ENCODE measurements around the gene ANTXR2. TPM values are rescaled to one million over a fixed set of nuclear protein-coding genes. Genes with fewer than 3 reads are reported as not detected.

The ANTXR2 gene
- total RNA-seq, 1 donor from 2014 or later, result 16.8 TPM

GRCh38 chr4:80096175-80096850 lies 23.3 kb upstream of the ANTXR2 start:
- Histone ChIP-seq H3K27ac (no peak overlapping the region), H3K4me1 (no peaks in the 10 kb centered on the region), H3K36me3 (no peaks in the 10 kb centered on the region), H3K9me3 (no peaks in the 10 kb centered on the region), H3K27me3 (no peaks in the 10 kb centered on the region), H3K4me3 (no peak overlapping the region)
- intact Hi-C loops (cut with DNase I), result no loop called here
- TF ChIP-seq CTCF (IDR thresholded peaks at IDR 0.05), result no peak
- DNase-seq (ENCODE audit: low spot score in 2 of 2), result no peak

- Histone ChIP-seq H3K27me3 (no peaks in the 10 kb centered on the region), H3K4me3 (no peak overlapping the region), H3K4me1 (no peaks in the 10 kb centered on the region), H3K9me3 (no peaks in the 10 kb centered on the region), H3K36me3 (no peaks in the 10 kb centered on the region), H3K27ac (no peak overlapping the region)
- TF ChIP-seq CTCF (IDR thresholded peaks at IDR 0.05), result no peak
- DNase-seq (ENCODE audit: low spot score in 2 of 2), result no peak
- intact Hi-C loops (cut with DNase I), result no loop called here
Observed at GRCh38 chr4:80094191-80094590, 21.2 kb upstream of the ANTXR2 start.

- Histone ChIP-seq H3K36me3 (no peaks in the 10 kb centered on the region), H3K4me3 (no peak overlapping the region), H3K27ac (no peak overlapping the region), H3K4me1 (no peaks in the 10 kb centered on the region), H3K9me3 (no peaks in the 10 kb centered on the region), H3K27me3 (no peaks in the 10 kb centered on the region)
- DNase-seq (ENCODE audit: low spot score in 2 of 2), result no peak
- no peak for TF ChIP-seq CTCF (IDR thresholded peaks at IDR 0.05)
- intact Hi-C loops (cut with DNase I), result no loop called here
Observed at GRCh38 chr4:80093563-80093962, 20.5 kb upstream of the ANTXR2 start.

- H3K9me3 ChIP-seq, result no peaks in the 10 kb centered on the region
- no peak overlapping the region for H3K4me3 ChIP-seq
- intact Hi-C loops (cut with DNase I), result no loop called here
- TF ChIP-seq CTCF (IDR thresholded peaks at IDR 0.05), result no peak
- H3K4me1 ChIP-seq, result no peaks in the 10 kb centered on the region
- no peak for DNase-seq (ENCODE audit: low spot score in 2 of 2)
- no peaks in the 10 kb centered on the region for H3K27me3 ChIP-seq
- H3K27ac ChIP-seq, result no peak overlapping the region
- H3K36me3 ChIP-seq, result no peaks in the 10 kb centered on the region
Observed at GRCh38 chr4:80092847-80093246, 19.8 kb upstream of the ANTXR2 start.

GRCh38 chr4:80092088-80092487 lies 19.1 kb upstream of the ANTXR2 start:
- Histone ChIP-seq H3K4me3 (no peak overlapping the region), H3K27me3 (no peaks in the 10 kb centered on the region), H3K36me3 (no peaks in the 10 kb centered on the region), H3K27ac (no peak overlapping the region), H3K4me1 (no peaks in the 10 kb centered on the region), H3K9me3 (no peaks in the 10 kb centered on the region)
- intact Hi-C loops (cut with DNase I), result no loop called here
- DNase-seq (ENCODE audit: low spot score in 2 of 2), result no peak
- TF ChIP-seq CTCF (IDR thresholded peaks at IDR 0.05), result no peak

- Histone ChIP-seq H3K27ac (no peak overlapping the region), H3K4me1 (no peaks in the 10 kb centered on the region), H3K4me3 (no peak overlapping the region), H3K36me3 (no peaks in the 10 kb centered on the region), H3K27me3 (no peaks in the 10 kb centered on the region), H3K9me3 (no peaks in the 10 kb centered on the region)
- no peak for DNase-seq (ENCODE audit: low spot score in 2 of 2)
- no peak for TF ChIP-seq CTCF (IDR thresholded peaks at IDR 0.05)
- intact Hi-C loops (cut with DNase I), result no loop called here
Observed at GRCh38 chr4:80091688-80092087, 18.7 kb upstream of the ANTXR2 start.

Measured in ascending aorta (tissue), 2 donors.